ENCODE data around the gene BCS1L.

- TF ChIP-seq MAX (IDR thresholded peaks at IDR 0.05) (no peak), YY1 (IDR thresholded peaks at IDR 0.05; ENCODE audit: low read depth) (no peak), TAF1 (IDR thresholded peaks at IDR 0.05; ENCODE audit: low read depth) (no peak), TEAD4 (IDR thresholded peaks at IDR 0.05) (no peak), REST (IDR thresholded peaks at IDR 0.05; ENCODE audit: low read depth) (no peak), CEBPB (IDR thresholded peaks at IDR 0.05) (no peak), ZBTB7A (IDR thresholded peaks at IDR 0.05; ENCODE audit: low read depth) (no peak), RAD21 (IDR thresholded peaks at IDR 0.05; ENCODE audit: low read depth) (no peak), EGR1 (IDR thresholded peaks at IDR 0.05) (no peak), EP300 (IDR thresholded peaks at IDR 0.05; ENCODE audit: borderline replicate concordance) (no peak), CREB1 (IDR thresholded peaks at IDR 0.05; ENCODE audit: low read depth) (no peak), TCF12 (IDR thresholded peaks at IDR 0.05; ENCODE audit: low read depth) (no peak), NFIC (IDR thresholded peaks at IDR 0.05) (no peak)
These were observed 48.6 kb downstream of the BCS1L start for GRCh38 chr2:218708086-218708485.
